HepG2 (cell line): ENCODE measurements around the gene TMCC1. TPM values are rescaled to one million over a fixed set of nuclear protein-coding genes. Genes with fewer than 3 reads are reported as not detected.

Source experiments
- ELF1 ChIP-seq: sonication (generic); formaldehyde crosslinking; IDR thresholded peaks from 2 replicates; pipeline ENCODE4 v1.4.0; 2020; ENCODE audit warnings: missing genetic modification reagents
- GATA4 ChIP-seq: sonication (generic); IDR thresholded peaks from 2 replicates; pipeline ENCODE4 v1.6.1; 2016; ENCODE audit warnings: antibody characterized with exemption, low read depth, borderline replicate concordance
- HCFC1 ChIP-seq: fragments of 150-350 bp; IDR thresholded peaks from 2 replicates; pipeline ENCODE4 v1.6.1; 2014; ENCODE audit warnings: low read depth, low read length
- HNRNPK ChIP-seq: fragments of 200-400 bp; formaldehyde crosslinking; IDR thresholded peaks from 2 replicates; pipeline ENCODE4 v1.6.1; 2018; ENCODE audit warnings: low read length, low read depth, moderate library complexity, mild to moderate bottlenecking; ENCODE audit not compliant: poor library complexity, severe bottlenecking
- HOXA9 ChIP-seq: sonication (generic); formaldehyde crosslinking; IDR thresholded peaks from 2 replicates; pipeline ENCODE4 v1.8.1; 2022; ENCODE audit warnings: missing genetic modification reagents, mild to moderate bottlenecking, moderate library complexity, borderline replicate concordance
- JUND ChIP-seq: sonication (generic); formaldehyde crosslinking; IDR thresholded peaks from 2 replicates; pipeline ENCODE4 v1.8.0; 2022; ENCODE audit warnings: mild to moderate bottlenecking, missing genetic modification reagents
- MAFG ChIP-seq: sonication (generic); formaldehyde crosslinking; IDR thresholded peaks from 2 replicates; pipeline ENCODE4 v1.5.1; 2020; ENCODE audit warnings: mild to moderate bottlenecking, missing genetic modification reagents
- NCOR1 ChIP-seq: fragments of 200-600 bp; sonication (generic); IDR thresholded peaks from 2 replicates; pipeline ENCODE4 v1.7.0; 2017; ENCODE audit warnings: antibody characterized with exemption, low read length, borderline replicate concordance
- NFKBIZ ChIP-seq: IDR thresholded peaks from 2 replicates; pipeline ENCODE4 v1.6.1; 2018; ENCODE audit warnings: missing genetic modification reagents, missing compliant biosample characterization
- REL ChIP-seq: sonication (generic); formaldehyde crosslinking; conservative IDR thresholded peaks from 2 replicates; pipeline ENCODE4 v1.8.0; 2022; ENCODE audit warnings: mild to moderate bottlenecking, missing genetic modification reagents, moderate library complexity
- SIX1 ChIP-seq: sonication (generic); formaldehyde crosslinking; IDR thresholded peaks from 2 replicates; pipeline ENCODE4 v1.4.0; 2020; ENCODE audit warnings: missing genetic modification reagents, borderline replicate concordance
- SOX6 ChIP-seq, 2 experiments: fragments of 450-650 bp in 1 of 2; sonication (generic) in 1 of 2; formaldehyde crosslinking in 1 of 2; IDR thresholded peaks; 2 replicates each; pipeline versions ENCODE4 v1.4.0 to v1.6.1; 2017 to 2020; ENCODE audit warnings: antibody characterized with exemption in 1 of 2, mild to moderate bottlenecking in 1 of 2, missing genetic modification reagents in 1 of 2
- SP5 ChIP-seq: IDR thresholded peaks from 2 replicates; pipeline ENCODE4 v1.6.1; 2016; ENCODE audit warnings: low read depth, borderline replicate concordance
- TAF1 ChIP-seq: sonication (generic); formaldehyde crosslinking; IDR thresholded peaks from 2 replicates; pipeline ENCODE4 v1.4.0; 2020; ENCODE audit warnings: missing genetic modification reagents
- ZFYVE20 ChIP-seq: sonication (generic); formaldehyde crosslinking; IDR thresholded peaks from 2 replicates; pipeline ENCODE4 v1.8.0; 2023; ENCODE audit warnings: low read depth, mild to moderate bottlenecking, moderate library complexity, missing genetic modification reagents, borderline replicate concordance
- ZKSCAN8 ChIP-seq: IDR thresholded peaks from 2 replicates; pipeline ENCODE4 v1.6.1; 2016; ENCODE audit warnings: borderline replicate concordance, missing genetic modification reagents, missing compliant biosample characterization
- ZNF451 ChIP-seq: sonication (generic); formaldehyde crosslinking; IDR thresholded peaks from 2 replicates; pipeline ENCODE4 v1.5.0; 2020; ENCODE audit warnings: mild to moderate bottlenecking, missing genetic modification reagents
- ZNF570 ChIP-seq: sonication (generic); formaldehyde crosslinking; IDR thresholded peaks from 2 replicates; pipeline ENCODE4 v1.4.0; 2020; ENCODE audit warnings: mild to moderate bottlenecking, missing genetic modification reagents, borderline replicate concordance
- ZSCAN9 ChIP-seq: IDR thresholded peaks from 2 replicates; pipeline ENCODE4 v1.6.1; 2016; ENCODE audit warnings: borderline replicate concordance
- polyA plus RNA-seq, 8 experiments: library from polyadenylated mRNA; depleted of rRNA in 3 of 8; stranded (reverse) in 7 of 8; unstranded in 1 of 8; fragments of >200 nt; fragmentation: Illumina TruSeq in 4 of 8; extraction: Trizol in 4 of 8; gene quantifications; 2 replicates each; pipeline versions ENCODE4 v1.2.1 to v1.2.3, GENCODE V29; 2011 to 2016; ENCODE audit warnings: low read depth in 4 of 8, missing spikeins in 1 of 8, mixed read lengths in 1 of 8; ENCODE audit not compliant: insufficient read depth in 1 of 8
- total RNA-seq, 5 experiments: library from RNA; depleted of rRNA; stranded (reverse); fragments of >200 nt; fragmentation: Illumina TruSeq; extraction: Trizol; gene quantifications; 2 replicates each; pipeline ENCODE4 v1.2.3, GENCODE V29; 2016; ENCODE audit warnings: low read depth in 1 of 5
- TF ChIP-seq, protein P1 (sequence below): IDR thresholded peaks from 2 replicates; pipeline ENCODE4 v1.6.1; 2016; ENCODE audit warnings: low read depth, control low read depth
- TF ChIP-seq, protein P2 (sequence below): sonication (generic); formaldehyde crosslinking; IDR thresholded peaks from 2 replicates; pipeline ENCODE4 v1.4.0; 2020; ENCODE audit warnings: missing genetic modification reagents
- TF ChIP-seq, protein P3 (sequence below): sonication (generic); formaldehyde crosslinking; IDR thresholded peaks from 2 replicates; pipeline ENCODE4 v1.5.0; 2020; ENCODE audit warnings: mild to moderate bottlenecking, low read depth, missing genetic modification reagents, borderline replicate concordance

The TMCC1 gene
- total and polyA plus RNA-seq, 2 of the 13 experiments (the other 11 are each of a cell fraction or from before 2014, with no cell fraction given), result 12.1 to 264 TPM

DNA sequence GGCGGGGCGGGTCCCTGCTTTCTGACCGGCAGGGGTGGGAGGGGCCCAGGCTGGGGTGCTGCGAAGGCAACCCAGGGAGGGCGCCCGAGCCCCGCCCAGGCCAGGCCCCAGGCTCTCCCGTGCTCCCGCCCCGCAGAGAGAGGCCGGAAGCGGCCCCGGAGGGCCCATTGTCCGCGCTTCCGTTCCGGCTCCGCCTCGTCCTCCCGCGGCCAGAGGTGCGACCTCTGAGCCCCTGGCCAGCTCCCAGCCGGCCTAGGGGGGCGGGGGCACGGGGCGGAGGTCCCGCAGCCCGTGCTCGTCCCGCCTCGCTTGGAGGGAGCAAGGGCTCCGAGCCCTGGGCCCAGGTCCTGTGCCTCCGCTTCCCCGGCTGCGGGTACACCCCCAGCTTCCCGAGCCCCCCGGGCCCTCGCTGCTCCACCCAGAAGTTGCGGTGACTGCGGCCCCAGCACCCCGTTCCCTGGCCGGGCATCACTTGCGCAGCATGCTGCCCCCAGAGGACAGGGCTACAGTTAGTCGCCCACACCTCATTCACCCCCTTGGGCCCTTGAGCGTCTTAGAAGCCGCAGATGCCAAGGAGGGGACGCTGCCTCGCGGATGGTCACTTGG is 266.7 kb downstream of the TMCC1 start (continued):
- TF ChIP-seq, protein P1, sequence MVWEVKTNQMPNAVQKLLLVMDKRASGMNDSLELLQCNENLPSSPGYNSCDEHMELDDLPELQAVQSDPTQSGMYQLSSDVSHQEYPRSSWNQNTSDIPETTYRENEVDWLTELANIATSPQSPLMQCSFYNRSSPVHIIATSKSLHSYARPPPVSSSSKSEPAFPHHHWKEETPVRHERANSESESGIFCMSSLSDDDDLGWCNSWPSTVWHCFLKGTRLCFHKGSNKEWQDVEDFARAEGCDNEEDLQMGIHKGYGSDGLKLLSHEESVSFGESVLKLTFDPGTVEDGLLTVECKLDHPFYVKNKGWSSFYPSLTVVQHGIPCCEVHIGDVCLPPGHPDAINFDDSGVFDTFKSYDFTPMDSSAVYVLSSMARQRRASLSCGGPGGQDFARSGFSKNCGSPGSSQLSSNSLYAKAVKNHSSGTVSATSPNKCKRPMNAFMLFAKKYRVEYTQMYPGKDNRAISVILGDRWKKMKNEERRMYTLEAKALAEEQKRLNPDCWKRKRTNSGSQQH, result peak; percentile 80
- peak; percentile 63; the same call in 1 of the 2 replicates for TF ChIP-seq NFKBIZ (CRISPR knock-in tag)
- no peak for TF ChIP-seq SOX6 (IDR thresholded peaks at IDR 0.05)
- TF ChIP-seq SOX6 (CRISPR knock-in tag; IDR thresholded peaks at IDR 0.05), result peak; percentile 94
- peak; percentile 69; the same call in 1 of the 2 replicates for TF ChIP-seq REL
- TF ChIP-seq MAFG, result no peak
- TF ChIP-seq, protein P2, sequence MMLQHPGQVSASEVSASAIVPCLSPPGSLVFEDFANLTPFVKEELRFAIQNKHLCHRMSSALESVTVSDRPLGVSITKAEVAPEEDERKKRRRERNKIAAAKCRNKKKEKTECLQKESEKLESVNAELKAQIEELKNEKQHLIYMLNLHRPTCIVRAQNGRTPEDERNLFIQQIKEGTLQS (CRISPR knock-in tag), result peak; percentile 37; the same call in 1 of the 2 replicates
- no peak for TF ChIP-seq HOXA9 (CRISPR knock-in tag)
- TF ChIP-seq ZSCAN9, result 0 out of 2 replicates have a peak, but pooled peaks have one; percentile 56
- TF ChIP-seq ZKSCAN8 (CRISPR knock-in tag), result peak; percentile 77
- TF ChIP-seq ZFYVE20 (CRISPR knock-in tag), result 0 out of 2 replicates have a peak, but pooled peaks have one; percentile 54
- peak; percentile 68 for TF ChIP-seq HNRNPK
- TF ChIP-seq ZNF570 (CRISPR knock-in tag), result no peak
- peak; percentile 36; the same call in 1 of the 2 replicates for TF ChIP-seq GATA4
- TF ChIP-seq TAF1 (CRISPR knock-in tag), result peak; percentile 85
- TF ChIP-seq HCFC1, result peak; percentile 31; the same call in 1 of the 2 replicates
- TF ChIP-seq SP5, result peak; percentile 95
- TF ChIP-seq, protein P3, sequence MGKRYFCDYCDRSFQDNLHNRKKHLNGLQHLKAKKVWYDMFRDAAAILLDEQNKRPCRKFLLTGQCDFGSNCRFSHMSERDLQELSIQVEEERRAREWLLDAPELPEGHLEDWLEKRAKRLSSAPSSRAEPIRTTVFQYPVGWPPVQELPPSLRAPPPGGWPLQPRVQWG, result no peak
- TF ChIP-seq SIX1 (CRISPR knock-in tag), result 0 out of 2 replicates have a peak, but pooled peaks have one; percentile 12
- TF ChIP-seq NCOR1, result no peak
- no peak for TF ChIP-seq JUND (CRISPR knock-in tag)
- TF ChIP-seq ELF1, result peak; percentile 75; the same call in 1 of the 2 replicates
- TF ChIP-seq ZNF451 (CRISPR knock-in tag), result no peak
